IPS-15b (cell line): ENCODE data around the gene EPB41L4A.
A peak's percentile ranks its signal among the peaks of the same experiment; 100 is the strongest.

Experiments used
- H3K27me3 ChIP-seq: one replicate; pipeline ENCODE4 v1.6.1; 2013; ENCODE audit warnings: low read length; ENCODE audit not compliant: control insufficient read depth, insufficient read depth
- H3K36me3 ChIP-seq: one replicate; pipeline ENCODE4 v1.6.1; 2013; ENCODE audit warnings: low read length; ENCODE audit not compliant: control insufficient read depth, insufficient read depth
- H3K4me1 ChIP-seq: one replicate; pipeline ENCODE4 v1.6.1; 2013; ENCODE audit warnings: mild to moderate bottlenecking, low read length; ENCODE audit not compliant: control insufficient read depth, insufficient read depth
- H3K4me3 ChIP-seq: one replicate; pipeline ENCODE4 v1.5.1; 2013; ENCODE audit warnings: low read depth, low read length
- H3K9ac ChIP-seq: one replicate; pipeline ENCODE4 v1.6.1; 2013; ENCODE audit warnings: low read depth, mild to moderate bottlenecking, low read length
- H3K9me3 ChIP-seq: one replicate; pipeline ENCODE4 v1.6.1; 2013; ENCODE audit warnings: mild to moderate bottlenecking, low read length; ENCODE audit not compliant: control insufficient read depth, insufficient read depth

EPB41L4A gene

DNA sequence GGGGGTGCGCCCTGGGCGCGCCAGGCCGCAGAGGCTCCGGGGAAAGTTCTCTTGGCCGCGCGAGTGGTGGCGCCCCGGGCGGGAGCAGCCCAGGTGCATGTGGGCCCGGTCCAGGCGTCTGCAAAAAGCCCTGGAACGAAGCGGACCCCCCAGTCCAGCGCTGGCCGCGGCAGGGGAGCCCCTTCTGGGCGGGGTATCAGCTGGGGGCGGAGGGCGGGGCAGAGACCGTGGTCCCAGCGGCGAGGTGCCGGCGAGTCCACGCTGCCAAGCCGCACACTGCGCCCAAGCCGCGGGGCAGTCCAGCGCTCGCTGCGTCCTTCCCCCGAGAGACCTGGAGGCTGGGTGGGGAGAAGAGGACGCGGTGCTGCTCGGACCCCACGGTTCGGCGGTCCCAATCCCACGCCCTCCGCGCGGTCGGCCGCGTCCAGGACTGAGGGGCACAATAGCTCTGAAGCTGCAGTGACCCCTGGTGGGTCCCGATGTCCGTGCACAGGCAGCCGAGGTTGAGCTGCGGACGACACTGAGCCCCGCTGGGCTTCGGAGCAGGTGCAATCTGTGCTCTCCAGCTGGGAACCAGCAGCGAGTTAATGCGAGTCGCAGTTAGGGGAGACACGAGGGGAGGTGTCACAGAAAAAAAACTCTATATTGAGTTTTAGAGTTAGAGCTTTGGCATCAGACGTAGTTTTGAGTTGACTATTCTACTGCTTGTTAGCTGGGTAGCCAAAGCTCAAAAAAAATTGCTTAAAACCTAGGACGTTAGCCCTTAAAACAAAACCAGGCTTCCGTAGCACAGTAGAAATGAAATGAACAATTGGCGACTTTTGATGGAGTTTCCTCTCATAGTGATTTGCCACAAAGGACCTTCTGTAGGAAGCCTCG, 1.1 kb upstream of the EPB41L4A start:
- no peak overlapping the region for H3K9ac ChIP-seq
- H3K9me3 ChIP-seq = no peaks in the 10 kb centered on the region

DNA sequence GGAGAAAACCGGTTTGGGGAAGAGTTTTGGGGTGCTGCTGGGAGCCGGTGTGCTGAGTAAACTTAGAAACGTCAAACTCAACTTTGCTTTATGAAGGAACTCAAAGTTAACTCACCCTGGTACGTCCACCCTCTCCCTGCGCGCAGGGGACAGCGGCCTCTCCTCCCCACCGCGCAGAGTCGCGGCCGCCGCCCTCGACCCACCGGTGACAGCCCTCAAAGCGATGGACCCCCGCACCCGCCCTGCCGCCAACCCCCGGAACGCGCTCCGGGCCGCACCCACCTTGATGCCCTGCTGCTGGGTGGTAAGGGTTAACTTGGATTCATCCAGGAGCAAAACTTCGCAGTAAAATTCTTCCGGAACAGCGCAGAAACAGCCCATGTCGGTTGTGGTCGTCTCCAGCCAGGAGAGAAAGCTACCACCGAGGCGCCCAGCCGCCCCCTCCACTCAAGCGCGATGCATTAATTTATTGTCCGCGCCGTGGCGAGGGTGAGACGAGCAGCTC, 366 bp downstream of the EPB41L4A start:
- H3K9ac ChIP-seq = no peak overlapping the region
- H3K27me3 ChIP-seq = peaks cover 48% of the 10 kb centered on the region

More for the DNA sequence above, 1.1 kb upstream of the EPB41L4A start:
- Histone ChIP-seq H3K4me3 (peak overlapping the region; percentile 92), H3K27me3 (peaks cover 48% of the 10 kb centered on the region), H3K4me1 (peaks cover 6% of the 10 kb centered on the region), H3K36me3 (no peaks in the 10 kb centered on the region)

DNA sequence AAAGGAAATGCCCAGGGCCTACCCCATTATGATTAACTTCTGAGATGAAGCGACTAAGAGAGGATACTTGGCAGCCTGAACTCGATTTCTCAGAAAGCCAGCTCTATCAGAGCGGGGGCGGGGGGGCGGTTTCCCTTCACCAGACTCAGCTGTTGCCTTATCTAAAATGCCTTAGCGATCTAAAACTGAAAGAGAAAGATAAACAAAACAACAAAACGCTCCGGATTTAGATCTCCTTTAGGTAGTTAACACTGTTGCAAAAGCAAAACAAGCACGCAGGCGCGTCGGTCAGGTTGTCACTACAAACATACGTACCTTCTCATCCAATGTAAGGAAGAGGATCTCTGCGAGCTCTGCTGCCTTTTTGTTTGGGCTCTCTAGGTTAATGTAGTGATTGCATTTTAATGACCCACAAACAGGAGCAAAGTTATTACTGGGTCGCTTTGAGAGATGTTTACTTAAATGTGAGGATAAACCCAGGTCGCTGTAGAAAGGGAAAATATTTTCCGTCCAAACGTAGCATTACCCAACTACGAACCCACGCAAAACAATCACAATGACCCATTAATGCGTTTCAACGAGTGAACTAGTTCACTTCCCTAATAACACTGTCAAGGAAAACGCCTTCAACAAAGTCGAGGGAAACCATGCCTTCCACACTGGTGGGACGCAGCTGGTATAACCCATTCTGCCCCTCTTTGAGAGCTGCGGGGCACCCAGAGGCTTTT, 982 bp downstream of the EPB41L4A start:
- peak overlapping the region; percentile 92 for H3K4me3 ChIP-seq

More for the DNA sequence above, 366 bp downstream of the EPB41L4A start:
- no peaks in the 10 kb centered on the region for H3K36me3 ChIP-seq
- no peaks in the 10 kb centered on the region for H3K9me3 ChIP-seq
- H3K4me3 ChIP-seq = peak overlapping the region; percentile 92
- peaks cover 6% of the 10 kb centered on the region for H3K4me1 ChIP-seq

DNA sequence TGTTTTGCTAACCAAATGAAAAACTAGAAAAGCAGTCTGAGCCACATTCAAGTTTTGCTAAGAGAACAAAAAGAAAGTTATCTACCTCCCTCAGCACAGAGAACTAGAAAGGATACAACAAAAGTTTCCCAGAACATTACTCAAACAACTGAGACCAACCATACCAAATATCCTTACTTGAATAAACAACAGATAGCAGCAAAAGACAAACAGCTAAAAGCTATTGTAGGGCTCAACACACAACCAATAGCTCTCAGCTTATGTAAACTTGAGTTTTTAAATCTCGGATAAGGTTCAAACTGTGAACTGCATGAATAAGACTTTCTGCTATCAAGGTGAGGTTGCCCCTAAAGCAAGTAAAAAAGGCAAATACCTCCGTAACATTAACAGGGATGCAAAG, 3.5 kb downstream of the EPB41L4A start:
- no peak overlapping the region for H3K9ac ChIP-seq
- no peak overlapping the region for H3K4me3 ChIP-seq
- H3K9me3 ChIP-seq = no peaks in the 10 kb centered on the region
- H3K36me3 ChIP-seq = no peaks in the 10 kb centered on the region
- H3K4me1 ChIP-seq = peaks cover 4% of the 10 kb centered on the region
- peaks cover 26% of the 10 kb centered on the region for H3K27me3 ChIP-seq

More for the DNA sequence above, 982 bp downstream of the EPB41L4A start:
- Histone ChIP-seq H3K9ac (no peak overlapping the region), H3K36me3 (no peaks in the 10 kb centered on the region), H3K27me3 (peaks cover 48% of the 10 kb centered on the region), H3K9me3 (no peaks in the 10 kb centered on the region), H3K4me1 (peaks cover 6% of the 10 kb centered on the region)

DNA sequence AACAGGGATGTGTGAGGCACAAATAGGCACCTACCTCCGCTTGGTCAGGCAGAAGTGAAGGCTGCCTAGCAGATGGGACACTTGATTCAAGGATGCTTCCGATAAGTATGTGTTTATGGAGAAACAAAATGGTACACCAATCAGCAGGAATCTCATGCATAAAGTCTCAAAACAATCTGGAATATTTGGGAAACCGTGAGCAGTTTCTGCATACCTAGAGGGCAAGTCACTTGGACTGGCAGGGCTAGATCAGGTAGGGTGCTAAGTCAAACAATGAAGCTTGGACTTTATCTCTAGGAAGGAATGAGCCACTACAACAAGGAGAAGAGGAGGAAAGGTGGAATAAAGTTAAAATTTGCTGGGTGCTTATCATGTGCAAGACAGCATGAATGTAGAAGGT, 5.5 kb downstream of the EPB41L4A start:
- H3K4me3 ChIP-seq = no peak overlapping the region
- H3K9ac ChIP-seq = no peak overlapping the region
- H3K4me1 ChIP-seq = peaks cover 3% of the 10 kb centered on the region
- H3K9me3 ChIP-seq = no peaks in the 10 kb centered on the region
- no peaks in the 10 kb centered on the region for H3K36me3 ChIP-seq
- H3K27me3 ChIP-seq = peaks cover 22% of the 10 kb centered on the region

- Histone ChIP-seq H3K27me3 (peaks cover 9% of the 10 kb centered on the region), H3K36me3 (no peaks in the 10 kb centered on the region), H3K9ac (no peak overlapping the region), H3K9me3 (no peaks in the 10 kb centered on the region), H3K4me3 (no peak overlapping the region), H3K4me1 (no peaks in the 10 kb centered on the region)
Observed at GRCh38 chr5:112412346-112412745, 6.7 kb downstream of the EPB41L4A start.

DNA sequence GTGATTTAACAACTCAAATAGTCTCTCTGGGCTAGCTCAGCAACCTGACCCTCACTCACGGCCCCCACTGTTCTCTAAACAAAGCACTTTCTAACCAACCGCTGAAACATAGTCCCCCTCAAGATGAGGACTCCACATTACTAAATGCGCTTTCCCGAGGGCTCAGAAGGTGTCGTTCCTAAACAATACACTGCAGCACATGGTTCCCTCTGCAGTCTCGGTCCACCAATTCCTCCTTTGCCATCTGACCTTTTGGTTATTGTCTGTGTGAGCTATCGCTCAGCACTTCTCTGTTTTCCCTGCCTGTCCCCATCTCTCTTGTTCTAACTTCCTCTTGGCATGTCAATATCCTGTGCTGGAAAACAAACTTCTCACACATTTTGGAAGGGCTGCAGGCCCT, 7.2 kb downstream of the EPB41L4A start:
- peaks cover 5% of the 10 kb centered on the region for H3K27me3 ChIP-seq
- H3K36me3 ChIP-seq = no peaks in the 10 kb centered on the region
- no peaks in the 10 kb centered on the region for H3K9me3 ChIP-seq
- H3K4me1 ChIP-seq = no peaks in the 10 kb centered on the region
- H3K4me3 ChIP-seq = no peak overlapping the region
- no peak overlapping the region for H3K9ac ChIP-seq

- no peaks in the 10 kb centered on the region for H3K9me3 ChIP-seq
- H3K4me1 ChIP-seq = no peaks in the 10 kb centered on the region
- H3K4me3 ChIP-seq = no peak overlapping the region
- no peaks in the 10 kb centered on the region for H3K27me3 ChIP-seq
- no peaks in the 10 kb centered on the region for H3K36me3 ChIP-seq
- H3K9ac ChIP-seq = no peak overlapping the region
Observed at GRCh38 chr5:112407666-112408065, 11.4 kb downstream of the EPB41L4A start.

DNA sequence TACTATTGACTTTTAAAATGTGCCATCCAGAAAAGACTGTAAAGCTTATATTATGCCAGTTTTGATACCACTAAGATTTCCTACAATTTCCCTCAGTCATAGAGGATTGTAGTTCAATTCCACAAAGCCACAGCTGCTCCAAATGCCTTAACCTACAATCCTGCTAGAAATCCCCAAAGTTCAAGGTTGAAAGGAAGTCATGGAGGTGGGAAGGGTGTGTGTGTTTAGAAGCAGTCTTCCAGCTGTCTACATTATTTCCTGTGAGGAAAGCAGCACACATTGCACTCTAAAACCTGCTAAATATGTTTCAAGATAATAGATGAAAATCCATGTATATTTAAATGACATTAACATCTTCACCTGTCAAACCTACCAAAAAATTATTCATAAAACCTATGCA, 11.8 kb downstream of the EPB41L4A start:
- H3K4me3 ChIP-seq = no peak overlapping the region
- no peak overlapping the region for H3K9ac ChIP-seq
- no peaks in the 10 kb centered on the region for H3K27me3 ChIP-seq
- H3K4me1 ChIP-seq = no peaks in the 10 kb centered on the region
- no peaks in the 10 kb centered on the region for H3K36me3 ChIP-seq
- no peaks in the 10 kb centered on the region for H3K9me3 ChIP-seq

GRCh38 chr5:112403069-112403468, 16.0 kb downstream of the EPB41L4A start:
- no peaks in the 10 kb centered on the region for H3K4me1 ChIP-seq
- H3K4me3 ChIP-seq = no peak overlapping the region
- no peaks in the 10 kb centered on the region for H3K27me3 ChIP-seq
- H3K9ac ChIP-seq = no peak overlapping the region
- H3K9me3 ChIP-seq = no peaks in the 10 kb centered on the region
- no peaks in the 10 kb centered on the region for H3K36me3 ChIP-seq

DNA sequence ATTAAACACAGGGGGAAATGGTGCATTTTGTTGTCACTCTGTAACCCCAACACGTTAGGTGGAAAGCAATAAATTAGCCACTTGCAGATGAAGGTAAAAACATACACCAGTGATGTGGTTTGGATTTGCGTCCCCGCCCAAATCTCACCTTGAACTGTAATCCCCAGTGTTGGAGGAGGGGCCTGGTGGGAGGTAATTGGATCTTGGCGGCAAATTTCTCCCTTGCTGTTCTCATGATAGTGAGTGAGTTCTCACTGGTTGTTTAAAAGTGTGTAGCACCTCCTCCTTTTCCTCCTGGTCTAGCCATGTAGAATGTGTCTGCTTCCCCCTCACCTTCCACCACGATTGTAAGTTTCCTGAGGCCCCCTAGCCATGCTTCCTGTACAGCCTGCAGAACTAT, 17.2 kb downstream of the EPB41L4A start:
- no peaks in the 10 kb centered on the region for H3K36me3 ChIP-seq
- no peak overlapping the region for H3K9ac ChIP-seq
- no peak overlapping the region for H3K4me3 ChIP-seq
- H3K27me3 ChIP-seq = no peaks in the 10 kb centered on the region
- no peaks in the 10 kb centered on the region for H3K9me3 ChIP-seq
- H3K4me1 ChIP-seq = no peaks in the 10 kb centered on the region
